Tibial nerve (tissue), 4 donors: ENCODE results near the gene YIPF4. TPM values are rescaled to one million over a fixed set of nuclear protein-coding genes. Genes with fewer than 3 reads are reported as not detected.
"Not testable (repeated sequence)": the region's sequence is repeated elsewhere in the genome, so short reads cannot be mapped to it uniquely, and the experiment has no call there.

ENCODE experiments used
- DNase-seq, 2 donors: peaks; one replicate each; pipeline ENCODE4 v3.0.0-alpha.2; 2019; ENCODE audit warnings: low spot score in 2 of 2
- H3K27ac ChIP-seq, 4 donors: fragments of 200-600 bp; sonication (generic) in 3 of 4; one replicate each; pipeline ENCODE4 v1.5.1; 2017 to 2019; ENCODE audit warnings: mild to moderate bottlenecking in 1 of 4
- H3K27me3 ChIP-seq, 2 donors: fragments of 200-600 bp; sonication (generic) in 1 of 2; one replicate each; pipeline versions ENCODE4 v1.5.1 to v1.6.0; 2017 to 2019
- H3K36me3 ChIP-seq, 3 donors: fragments of 200-600 bp; sonication (generic); one replicate each; pipeline ENCODE4 v1.5.1; 2018 to 2019
- H3K4me1 ChIP-seq, 4 donors: fragments of 200-600 bp; sonication (generic) in 3 of 4; one replicate each; pipeline ENCODE4 v1.5.1; 2017 to 2019
- H3K4me3 ChIP-seq, 4 donors: fragments of 200-600 bp; sonication (generic) in 3 of 4; one replicate each; pipeline ENCODE4 v1.5.1; 2017 to 2019; ENCODE audit warnings: mild to moderate bottlenecking in 1 of 4, moderate library complexity in 1 of 4
- H3K9me3 ChIP-seq, 4 donors: fragments of 200-600 bp; sonication (generic) in 3 of 4; one replicate each; pipeline ENCODE4 v1.5.1; 2017 to 2019
- CTCF ChIP-seq, 5 experiments: fragments of 200-600 bp in 3 of 5; fragments of 450-650 bp in 2 of 5; sonication (generic) in 3 of 5; IDR thresholded peaks; one replicate each; pipeline ENCODE4 v1.5.1; 2016 to 2019; ENCODE audit warnings: antibody characterized with exemption in 5 of 5, mild to moderate bottlenecking in 3 of 5, moderate library complexity in 2 of 5
- EP300 ChIP-seq, 2 donors: sonication (generic); formaldehyde crosslinking; IDR thresholded peaks; one replicate each; pipeline ENCODE4 v1.6.1; 2017; ENCODE audit warnings: antibody characterized with exemption in 2 of 2, mild to moderate bottlenecking in 1 of 2
- POLR2A ChIP-seq, 2 donors: fragments of 450-650 bp; IDR thresholded peaks; one replicate each; pipeline ENCODE4 v1.6.1; 2017; ENCODE audit warnings: antibody characterized with exemption in 2 of 2, mild to moderate bottlenecking in 2 of 2, moderate library complexity in 2 of 2
- WGBS, 2 donors: methylation state at CpG; one replicate each; pipeline ENCODE4 v1.1.5; 2018; 5-methylcytosine and 5-hydroxymethylcytosine counted together
- total RNA-seq, 4 donors: library from RNA; depleted of rRNA; stranded (reverse); fragments of >200 nt; gene quantifications; one replicate each; pipeline ENCODE4 v1.1.0, GENCODE V29; 2016

The YIPF4 gene
- total RNA-seq, 4 donors from 2014 or later = 14.1 to 28.2 (median 21.5) TPM

- WGBS, 2 donors = 81 to 82% methylated on average over 2 of the region's 2 CpGs
- no peak for TF ChIP-seq EP300 (IDR thresholded peaks at IDR 0.05)
- no peak for TF ChIP-seq POLR2A (IDR thresholded peaks at IDR 0.05)
- no peak for TF ChIP-seq CTCF (IDR thresholded peaks at IDR 0.05)
- no peak overlapping the region for H3K4me3 ChIP-seq
These were observed 52.4 kb downstream of the YIPF4 start for GRCh38 chr2:32330136-32330535.

GRCh38 chr2:32342801-32343200 lies 65.1 kb downstream of the YIPF4 start:
- no peak for TF ChIP-seq CTCF (IDR thresholded peaks at IDR 0.05)
- no peak for TF ChIP-seq EP300 (IDR thresholded peaks at IDR 0.05)
- TF ChIP-seq POLR2A (IDR thresholded peaks at IDR 0.05) = no peak
- no peak for DNase-seq
- Histone ChIP-seq H3K27me3 (no peaks in the 10 kb centered on the region), H3K27ac (no peak overlapping the region), H3K4me1 (no peaks in the 10 kb centered on the region), H3K36me3 (peaks cover 0 to 8% (median 0%) of the 10 kb centered on the region in 3 donors), H3K9me3 (no peaks in the 10 kb centered on the region), H3K4me3 (peak overlapping the region in 1 of 4 donors; percentile 19)
- WGBS, 2 donors = 35 to 40% methylated on average over 2 of the region's 2 CpGs

More at GRCh38 chr2:32330136-32330535, 52.4 kb downstream of the YIPF4 start:
- Histone ChIP-seq H3K27me3 (no peaks in the 10 kb centered on the region), H3K27ac (no peak overlapping the region), H3K36me3 (peaks cover 0 to 20% (median 0%) of the 10 kb centered on the region in 3 donors), H3K4me1 (no peaks in the 10 kb centered on the region), H3K9me3 (no peaks in the 10 kb centered on the region)
- no peak for DNase-seq

- WGBS, 2 donors = 91% methylated on average over 3 of the region's 3 CpGs
- H3K4me1 ChIP-seq, DNase-seq: not testable (repeated sequence)
These were observed 73.1 kb downstream of the YIPF4 start for GRCh38 chr2:32350797-32351196.

GRCh38 chr2:32355976-32356680 lies 78.4 kb downstream of the YIPF4 start:
- no peak for TF ChIP-seq EP300 (IDR thresholded peaks at IDR 0.05)
- no peak for TF ChIP-seq CTCF (IDR thresholded peaks at IDR 0.05)
- Histone ChIP-seq H3K36me3 (no peaks in the 10 kb centered on the region), H3K9me3 (no peaks in the 10 kb centered on the region), H3K27me3 (no peaks in the 10 kb centered on the region), H3K27ac (peak overlapping the region; percentile 92 to 95 (median 92)), H3K4me1 (peaks cover 3 to 36% (median 24%) of the 10 kb centered on the region in 4 donors), H3K4me3 (peak overlapping the region; percentile 87 to 93 (median 89))
- WGBS, 2 donors = 10% methylated on average over 9 to 10 of the region's 10 CpGs
- DNase-seq = no peak

More at GRCh38 chr2:32350797-32351196, 73.1 kb downstream of the YIPF4 start:
- not testable (repeated sequence) for H3K36me3 ChIP-seq, H3K27ac ChIP-seq, H3K4me3 ChIP-seq, H3K27me3 ChIP-seq, H3K9me3 ChIP-seq

- Histone ChIP-seq H3K27ac (peak within 1 kb of the TSS; percentile 92 to 99 (median 92)), H3K36me3 (no peaks in the 10 kb centered on the region), H3K9me3 (no peaks in the 10 kb centered on the region), H3K4me3 (peak within 1 kb of the TSS; percentile 88 to 95 (median 92)), H3K27me3 (no peaks in the 10 kb centered on the region), H3K4me1 (peaks cover 3 to 40% (median 24%) of the 10 kb centered on the region in 4 donors)
- DNase-seq = peak; percentile 93
- 0 to 1% methylated on average over 5 to 37 of the region's 76 CpGs for WGBS, 2 donors
- TF ChIP-seq POLR2A (IDR thresholded peaks at IDR 0.05) = peak; percentile 52 to 86
- TF ChIP-seq EP300 (IDR thresholded peaks at IDR 0.05) = peak; percentile 37 to 91
- TF ChIP-seq CTCF (IDR thresholded peaks at IDR 0.05) = peak in 2 of 5 experiments; percentile 41 to 56
These were observed 79.1 kb downstream of the YIPF4 start, which contains the start of gene BIRC6 for GRCh38 chr2:32356681-32357317. Gene BIRC6 (plus strand): TSS chr2:32357023. CDS start chr2:32357162, 139 bp downstream.
